Spleen (tissue), 11 donors: Measurements from ENCODE around the gene ITGB5. TPM values are rescaled to one million over a fixed set of nuclear protein-coding genes. Genes with fewer than 3 reads are reported as not detected.

ENCODE experiments used
- DNase-seq: peaks from one replicate; pipeline ENCODE4 v3.0.0-alpha.2; 2020
- H3K27ac ChIP-seq, 8 donors: fragments of 200-600 bp; sonication (generic) in 7 of 8; 1 replicate in 4 of 8; 2 replicates in 4 of 8; pipeline versions ENCODE4 v1.5.0 to v1.8.0; 2016 to 2021; ENCODE audit warnings: inconsistent platforms in 4 of 8, mild to moderate bottlenecking in 4 of 8, moderate library complexity in 1 of 8
- H3K27me3 ChIP-seq, 7 donors: fragments of 200-600 bp; sonication (generic) in 6 of 7; replicated peaks in 1 of 7; 1 replicate in 4 of 7; 2 replicates in 3 of 7; pipeline versions ENCODE4 v1.5.0 to v1.8.0; 2016 to 2021; ENCODE audit warnings: inconsistent platforms in 3 of 7, mild to moderate bottlenecking in 1 of 7
- H3K36me3 ChIP-seq, 6 donors: fragments of 200-600 bp; sonication (generic) in 5 of 6; 1 replicate in 4 of 6; 2 replicates in 2 of 6; pipeline versions ENCODE4 v1.5.0 to v1.8.0; 2016 to 2021; ENCODE audit warnings: inconsistent platforms in 2 of 6
- H3K4me1 ChIP-seq, 6 donors: fragments of 200-600 bp; sonication (generic) in 5 of 6; 1 replicate in 3 of 6; 2 replicates in 3 of 6; pipeline versions ENCODE4 v1.5.0 to v1.8.0; 2016 to 2021; ENCODE audit warnings: inconsistent platforms in 3 of 6
- H3K4me3 ChIP-seq, 8 donors: fragments of 200-600 bp; sonication (generic) in 7 of 8; 1 replicate in 4 of 8; 2 replicates in 4 of 8; pipeline versions ENCODE4 v1.5.0 to v1.8.0; 2016 to 2021; ENCODE audit warnings: inconsistent platforms in 4 of 8, mild to moderate bottlenecking in 4 of 8, moderate library complexity in 2 of 8
- H3K9me3 ChIP-seq, 8 donors: fragments of 200-600 bp; sonication (generic) in 7 of 8; 1 replicate in 4 of 8; 2 replicates in 4 of 8; pipeline versions ENCODE4 v1.5.0 to v1.8.0; 2016 to 2021; ENCODE audit warnings: inconsistent platforms in 4 of 8
- POLR2A ChIP-seq, 3 donors: fragments of 450-650 bp; IDR thresholded peaks; one replicate each; pipeline ENCODE4 v1.5.1; 2017; ENCODE audit warnings: antibody characterized with exemption in 3 of 3, mild to moderate bottlenecking in 1 of 3
- POLR2AphosphoS5 ChIP-seq, 3 donors: sonication (generic); formaldehyde crosslinking; IDR thresholded peaks; one replicate each; pipeline ENCODE4 v1.5.1; 2017; ENCODE audit warnings: antibody characterized with exemption in 3 of 3
- WGBS, 5 donors: extraction: QIAGEN DNeasy Blood & Tissue Kit in 3 of 5; methylation state at CpG; one replicate each; pipeline versions ENCODE4 v1.1.5 to v1.1.7; 2013 to 2018; 5-methylcytosine and 5-hydroxymethylcytosine counted together
- intact Hi-C: fragments of 100-400 bp; cut with DNase I; formaldehyde crosslinking; loops from one replicate; pipeline ENCODE4 v1.15.0; 2023; ENCODE audit warnings: low total_unique reads
- polyA plus RNA-seq, 3 donors: library from polyadenylated mRNA; stranded (reverse); fragments of 200-250 nt; gene quantifications; one replicate each; pipeline ENCODE4 v1.2.1, GENCODE V29; 2013
- total RNA-seq, 7 donors: library from RNA; depleted of rRNA in 3 of 7; stranded (reverse); fragments of >200 nt in 3 of 7; fragmentation: NEBNext Ultra II Directional in 4 of 7; extraction: Animal tissue kit (Norgen Biotek cat#: 25700) in 4 of 7; gene quantifications; one replicate each; pipeline versions ENCODE4 v1.1.0 to v1.2.1, GENCODE V29; 2016 to 2021
- TF ChIP-seq, protein P1 (sequence below), 11 experiments: fragments of 200-600 bp in 7 of 11; fragments of 450-650 bp in 4 of 11; sonication (generic) in 4 of 11; IDR thresholded peaks in 8 of 11; conservative IDR thresholded peaks in 3 of 11; 1 replicate in 7 of 11; 2 replicates in 4 of 11; pipeline versions ENCODE4 v1.4.0 to v1.8.0; 2016 to 2021; ENCODE audit warnings: antibody characterized with exemption in 11 of 11, inconsistent platforms in 4 of 11, mild to moderate bottlenecking in 1 of 11
- donor health status: healthy with polysubstance abuse.
- donor health status: DM: no; HTN: no; CAD: no; lungs with moderate emphysema.
- donor health status: DM: no; HTN: no; CAD: no.
- donor health status: Bipolar disorder and iron deficiency.
- donor health status: healthy.
- donor health status: DM: no; HTN: no; CAD: no.
- donor health status: DM: yes; HTN: yes; CAD: no.

ITGB5 gene
- total and polyA plus RNA-seq, 10 donors: 7.4 to 227 (median 108) TPM

DNA sequence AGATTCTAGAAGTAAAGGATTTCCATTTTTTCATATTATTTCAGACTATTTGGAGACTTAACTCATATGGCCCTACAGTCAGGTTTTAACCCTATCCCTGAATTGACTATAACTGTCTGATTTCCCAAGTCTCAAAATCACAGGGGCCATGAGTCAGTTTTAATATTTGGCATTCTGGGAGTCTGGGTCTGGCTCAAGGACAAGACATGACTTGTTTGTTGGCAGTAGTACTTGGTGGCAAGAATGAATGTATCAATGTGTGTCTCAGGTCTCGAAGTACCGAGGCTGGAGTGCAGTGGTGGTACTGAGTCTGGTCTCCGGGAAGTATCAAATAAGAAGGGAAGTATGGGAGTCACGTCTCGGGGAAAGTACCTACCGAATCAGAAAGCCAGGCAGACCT is 146.1 kb downstream of the ITGB5 start:
- TF ChIP-seq, protein P1, sequence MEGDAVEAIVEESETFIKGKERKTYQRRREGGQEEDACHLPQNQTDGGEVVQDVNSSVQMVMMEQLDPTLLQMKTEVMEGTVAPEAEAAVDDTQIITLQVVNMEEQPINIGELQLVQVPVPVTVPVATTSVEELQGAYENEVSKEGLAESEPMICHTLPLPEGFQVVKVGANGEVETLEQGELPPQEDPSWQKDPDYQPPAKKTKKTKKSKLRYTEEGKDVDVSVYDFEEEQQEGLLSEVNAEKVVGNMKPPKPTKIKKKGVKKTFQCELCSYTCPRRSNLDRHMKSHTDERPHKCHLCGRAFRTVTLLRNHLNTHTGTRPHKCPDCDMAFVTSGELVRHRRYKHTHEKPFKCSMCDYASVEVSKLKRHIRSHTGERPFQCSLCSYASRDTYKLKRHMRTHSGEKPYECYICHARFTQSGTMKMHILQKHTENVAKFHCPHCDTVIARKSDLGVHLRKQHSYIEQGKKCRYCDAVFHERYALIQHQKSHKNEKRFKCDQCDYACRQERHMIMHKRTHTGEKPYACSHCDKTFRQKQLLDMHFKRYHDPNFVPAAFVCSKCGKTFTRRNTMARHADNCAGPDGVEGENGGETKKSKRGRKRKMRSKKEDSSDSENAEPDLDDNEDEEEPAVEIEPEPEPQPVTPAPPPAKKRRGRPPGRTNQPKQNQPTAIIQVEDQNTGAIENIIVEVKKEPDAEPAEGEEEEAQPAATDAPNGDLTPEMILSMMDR (IDR thresholded peaks at IDR 0.05 in 8 of 11, conservative IDR thresholded peaks at IDR 0.05 in 3 of 11): no peak
- TF ChIP-seq POLR2AphosphoS5 (IDR thresholded peaks at IDR 0.05) (no peak), POLR2A (IDR thresholded peaks at IDR 0.05) (no peak)
- intact Hi-C loops: no loop called here
- Histone ChIP-seq H3K4me1 (peaks cover 0 to 8% (median 7%) of the 10 kb centered on the region in 6 donors), H3K9me3 (no peaks in the 10 kb centered on the region), H3K27me3 (no peaks in the 10 kb centered on the region), H3K36me3 (peaks cover 0 to 100% (median 81%) of the 10 kb centered on the region in 6 donors), H3K27ac (no peak overlapping the region), H3K4me3 (no peak overlapping the region)
- 90 to 95% (median 95%) methylated on average over 6 of the region's 6 CpGs for WGBS, 5 donors
- no peak for DNase-seq

DNA sequence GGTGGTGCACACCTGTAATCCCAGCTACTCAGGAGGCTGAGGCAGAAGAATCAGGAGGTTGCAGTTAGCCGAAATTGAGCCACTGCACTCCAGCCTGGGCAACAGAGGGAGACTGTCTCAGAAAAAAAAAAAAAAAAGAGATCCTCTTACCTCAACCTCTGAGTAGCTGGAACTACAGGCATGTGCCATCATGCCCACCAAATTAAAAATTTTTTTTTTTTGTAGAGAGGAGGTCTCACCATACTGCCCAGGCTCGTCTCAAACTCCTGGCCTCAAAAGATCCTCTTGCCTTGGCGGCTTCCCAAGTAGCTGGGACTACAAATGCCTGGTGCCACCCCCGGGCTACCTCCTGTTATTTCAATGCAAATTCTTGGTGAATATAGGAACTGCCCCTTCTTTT is 155.4 kb downstream of the ITGB5 start:
- peaks cover 23 to 53% (median 36%) of the 10 kb centered on the region in 6 donors for H3K4me1 ChIP-seq
- H3K27ac ChIP-seq: no peak overlapping the region
- intact Hi-C loops: no loop called here
- H3K9me3 ChIP-seq: no peaks in the 10 kb centered on the region
- TF ChIP-seq, protein P1 (IDR thresholded peaks at IDR 0.05 in 8 of 11, conservative IDR thresholded peaks at IDR 0.05 in 3 of 11): no peak
- TF ChIP-seq POLR2AphosphoS5 (IDR thresholded peaks at IDR 0.05) (no peak), POLR2A (IDR thresholded peaks at IDR 0.05) (no peak)
- H3K27me3 ChIP-seq: peaks cover 0 to 21% (median 0%) of the 10 kb centered on the region in 7 donors
- H3K4me3 ChIP-seq: peak overlapping the region in 3 of 8 donors; percentile 59 to 96 (median 85)
- DNase-seq: no peak
- WGBS, 5 donors: 81 to 95% (median 87%) methylated on average over 4 of the region's 4 CpGs
- peaks cover 0 to 27% (median 19%) of the 10 kb centered on the region in 6 donors for H3K36me3 ChIP-seq

DNA sequence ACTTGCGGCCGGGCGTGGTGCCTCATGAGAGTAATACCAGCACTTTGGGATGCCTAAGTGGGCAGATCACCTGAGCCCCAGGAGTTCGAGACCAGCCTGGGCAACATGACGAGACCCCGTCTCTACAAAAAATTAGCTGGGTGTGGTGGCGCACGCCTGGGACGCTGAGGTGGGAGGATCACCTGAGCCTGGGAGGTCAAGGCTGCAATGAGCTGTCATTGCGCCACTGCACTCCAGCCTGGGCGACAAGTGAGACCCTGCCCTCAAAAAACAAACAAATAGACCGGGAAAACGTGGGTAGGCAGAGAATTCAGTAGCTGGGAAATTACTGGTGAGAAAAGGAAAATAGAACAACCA is 156.2 kb downstream of the ITGB5 start:
- TF ChIP-seq, protein P1 (IDR thresholded peaks at IDR 0.05 in 8 of 11, conservative IDR thresholded peaks at IDR 0.05 in 3 of 11): no peak
- TF ChIP-seq POLR2A (IDR thresholded peaks at IDR 0.05): no peak
- TF ChIP-seq POLR2AphosphoS5 (IDR thresholded peaks at IDR 0.05): no peak
- 13 to 18% (median 17%) methylated on average over 13 of the region's 13 CpGs for WGBS, 5 donors
- intact Hi-C loops: no loop called here
- Histone ChIP-seq H3K4me1 (peaks cover 23 to 53% (median 36%) of the 10 kb centered on the region in 6 donors), H3K27me3 (peaks cover 0 to 29% (median 0%) of the 10 kb centered on the region in 7 donors), H3K4me3 (peak overlapping the region; percentile 59 to 96 (median 80)), H3K36me3 (peaks cover 0 to 19% (median 11%) of the 10 kb centered on the region in 6 donors), H3K9me3 (no peaks in the 10 kb centered on the region), H3K27ac (peak overlapping the region in 5 of 8 donors; percentile 77 to 86 (median 81))
- no peak for DNase-seq

DNA sequence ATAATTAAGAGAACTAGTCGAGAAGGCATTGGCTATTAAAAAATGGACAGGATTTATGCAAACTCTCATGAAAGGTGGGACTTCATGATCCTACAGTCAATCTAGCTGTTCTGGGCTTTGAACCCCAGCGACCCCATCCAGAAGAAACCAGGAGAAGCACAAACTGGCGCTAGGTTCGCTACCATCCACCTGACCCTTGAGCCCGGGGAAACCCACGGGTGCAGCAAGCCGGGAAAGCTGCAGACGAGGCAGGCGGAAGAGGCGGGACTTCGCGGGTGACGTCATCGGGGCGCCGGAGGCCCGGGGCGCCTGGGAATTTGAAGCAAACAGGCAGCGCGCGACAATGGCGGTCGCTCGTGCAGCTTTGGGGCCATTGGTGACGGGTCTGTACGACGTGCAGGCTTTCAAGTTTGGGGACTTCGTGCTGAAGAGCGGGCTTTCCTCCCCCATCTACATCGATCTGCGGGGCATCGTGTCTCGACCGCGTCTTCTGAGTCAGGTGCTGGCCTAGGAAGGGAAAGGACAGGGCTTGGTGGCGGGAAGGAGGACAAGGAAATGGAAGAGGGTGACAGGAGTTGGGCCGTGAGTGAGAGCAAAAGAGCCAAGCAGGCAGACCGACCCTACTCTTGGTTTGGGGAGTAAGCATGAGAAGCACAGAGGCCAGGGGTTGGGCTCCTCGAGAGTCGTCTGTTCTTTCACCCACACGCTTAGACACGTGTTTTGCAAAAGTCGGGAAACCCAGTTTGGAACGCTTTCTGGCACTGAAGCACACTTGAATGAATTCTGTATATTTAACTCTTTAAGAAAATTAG is 156.8 kb downstream of the ITGB5 start, which contains the start of gene UMPS:
Gene UMPS, plus strand, starts transcription at position 324 of the 812 bp plus-strand sequence. Its CDS starts 20 bp downstream, at position 344.
- 1% methylated on average over 44 of the region's 44 CpGs for WGBS, 5 donors
- Histone ChIP-seq H3K36me3 (peaks cover 0 to 13% (median 5%) of the 10 kb centered on the region in 6 donors), H3K4me3 (peak within 1 kb of the TSS; percentile 59 to 96 (median 80)), H3K27ac (peak within 1 kb of the TSS; percentile 58 to 86 (median 78)), H3K27me3 (peaks cover 0 to 35% (median 0%) of the 10 kb centered on the region in 7 donors), H3K9me3 (no peaks in the 10 kb centered on the region), H3K4me1 (peaks cover 23 to 53% (median 36%) of the 10 kb centered on the region in 6 donors)
- TF ChIP-seq POLR2AphosphoS5 (IDR thresholded peaks at IDR 0.05) (peak; percentile 90 to 95 (median 92)), POLR2A (IDR thresholded peaks at IDR 0.05) (peak in 1 of 3 donors; percentile 4)
- TF ChIP-seq, protein P1 (IDR thresholded peaks at IDR 0.05 in 8 of 11, conservative IDR thresholded peaks at IDR 0.05 in 3 of 11): no peak
- intact Hi-C loops: no loop called here
- peak; percentile 98 for DNase-seq
